Smooth muscle cell (in vitro differentiated cells): ENCODE measurements around the gene C1QA. TPM values are rescaled to one million over a fixed set of nuclear protein-coding genes. Genes with fewer than 3 reads are reported as not detected.

ENCODE experiments used
- DNase-seq: peaks from one replicate; lab custom pipeline; 2025; ENCODE audit not compliant: unreplicated experiment; lab: John Stamatoyannopoulos, UW
- H2AFZ ChIP-seq: fragments of 200-600 bp; sonication (generic); 2 replicates; pipeline ENCODE4 v1.6.0; 2016; ENCODE audit warnings: antibody characterized with exemption, low read depth, mild to moderate bottlenecking
- H3F3A ChIP-seq: fragments of 200-600 bp; sonication (generic); 2 replicates; pipeline ENCODE4 v1.6.0; 2017; ENCODE audit warnings: antibody characterized with exemption, low read depth
- H3K27ac ChIP-seq: fragments of 200-600 bp; sonication (generic); 2 replicates; pipeline ENCODE4 v1.5.1; 2016; ENCODE audit warnings: low read depth, mild to moderate bottlenecking
- H3K27me3 ChIP-seq: fragments of 200-600 bp; sonication (generic); 2 replicates; pipeline ENCODE4 v1.6.1; 2016; ENCODE audit warnings: low read depth, mild to moderate bottlenecking
- H3K36me3 ChIP-seq: fragments of 200-600 bp; sonication (generic); 2 replicates; pipeline ENCODE4 v1.5.1; 2016; ENCODE audit warnings: low read depth
- H3K4me1 ChIP-seq: fragments of 200-600 bp; sonication (generic); 2 replicates; pipeline ENCODE4 v1.5.1; 2016; ENCODE audit warnings: low read depth
- H3K4me2 ChIP-seq: fragments of 200-600 bp; sonication (generic); 2 replicates; pipeline ENCODE4 v1.6.0; 2016; ENCODE audit warnings: mild to moderate bottlenecking
- H3K4me3 ChIP-seq: fragments of 200-600 bp; sonication (generic); 2 replicates; pipeline ENCODE4 v1.5.1; 2016; ENCODE audit warnings: mild to moderate bottlenecking
- H3K79me2 ChIP-seq: fragments of 200-600 bp; sonication (generic); 2 replicates; pipeline ENCODE4 v1.6.0; 2016; ENCODE audit warnings: low read depth, mild to moderate bottlenecking
- H3K9ac ChIP-seq: fragments of 200-600 bp; sonication (generic); 2 replicates; pipeline ENCODE4 v1.6.0; 2016; ENCODE audit warnings: low read depth
- H3K9me3 ChIP-seq: fragments of 200-600 bp; sonication (generic); replicated peaks from 2 replicates; pipeline ENCODE4 v1.5.1; 2016; ENCODE audit warnings: low read depth
- H4K20me1 ChIP-seq: fragments of 200-600 bp; sonication (generic); 2 replicates; pipeline ENCODE4 v1.6.0; 2016; ENCODE audit warnings: low read depth
- CTCF ChIP-seq: fragments of 200-600 bp; sonication (generic); IDR thresholded peaks from 2 replicates; pipeline ENCODE4 v1.5.1; 2017; ENCODE audit warnings: borderline replicate concordance, mild to moderate bottlenecking, antibody characterized with exemption; ENCODE audit not compliant: insufficient read depth, poor library complexity, severe bottlenecking
- WGBS: methylation state at CpG from one replicate; pipeline ENCODE4 v1.1.7; 2016; ENCODE audit warnings: low lambda C conversion rate; 5-methylcytosine and 5-hydroxymethylcytosine counted together
- polyA plus RNA-seq: library from polyadenylated mRNA; unstranded; fragments of >200 nt; fragmentation: Nextera tagmentation; extraction: Ambion mirVana; gene quantifications from 2 replicates; pipeline ENCODE4 v1.2.1, GENCODE V29; 2016
- total RNA-seq: library from RNA; depleted of rRNA; stranded (reverse); fragments of >200 nt; gene quantifications from 2 replicates; pipeline ENCODE4 v1.2.3, GENCODE V29; 2014

The C1QA gene
- total and polyA plus RNA-seq, 2 experiments from 2014 or later, result not detected

- no peaks in the 10 kb centered on the region for H3K4me1 ChIP-seq
- H3K4me3 ChIP-seq, result no peak overlapping the region
- no peak for TF ChIP-seq CTCF
- no peaks in the 10 kb centered on the region for H3K9me3 ChIP-seq
- no peaks in the 10 kb centered on the region for H4K20me1 ChIP-seq
- H3K9ac ChIP-seq, result no peak overlapping the region
- no peak overlapping the region for H2AFZ ChIP-seq
- H3K27me3 ChIP-seq, result peaks cover 55% of the 10 kb centered on the region
- H3F3A ChIP-seq, result no peaks in the 10 kb centered on the region
- no peak overlapping the region for H3K27ac ChIP-seq
- no peaks in the 10 kb centered on the region for H3K36me3 ChIP-seq
- DNase-seq, result no peak
- no peak overlapping the region for H3K4me2 ChIP-seq
- 91% methylated on average over 15 of the region's 18 CpGs for WGBS
- H3K79me2 ChIP-seq, result no peaks in the 10 kb centered on the region
Observed at GRCh38 chr1:22602060-22602740, 34.2 kb upstream of the C1QA start.

- H3K36me3 ChIP-seq, result no peaks in the 10 kb centered on the region
- 55% methylated on average over 4 of the region's 4 CpGs for WGBS
Observed at GRCh38 chr1:22606161-22606560, 30.3 kb upstream of the C1QA start.

GRCh38 chr1:22607154-22607553 is 29.3 kb upstream of the C1QA start:
- Histone ChIP-seq H3K4me1 (no peaks in the 10 kb centered on the region), H3K79me2 (no peaks in the 10 kb centered on the region), H2AFZ (no peak overlapping the region), H3K27me3 (peaks cover 64% of the 10 kb centered on the region), H3K9me3 (no peaks in the 10 kb centered on the region), H3K27ac (no peak overlapping the region), H3K4me3 (no peak overlapping the region), H3F3A (no peaks in the 10 kb centered on the region), H3K36me3 (no peaks in the 10 kb centered on the region), H4K20me1 (no peaks in the 10 kb centered on the region), H3K9ac (no peak overlapping the region), H3K4me2 (no peak overlapping the region)
- 22% methylated on average over 9 of the region's 10 CpGs for WGBS
- no peak for TF ChIP-seq CTCF
- DNase-seq, result no peak

More at GRCh38 chr1:22606161-22606560, 30.3 kb upstream of the C1QA start:
- Histone ChIP-seq H3K27me3 (peaks cover 64% of the 10 kb centered on the region), H3F3A (no peaks in the 10 kb centered on the region), H3K4me1 (no peaks in the 10 kb centered on the region), H3K4me2 (no peak overlapping the region), H4K20me1 (no peaks in the 10 kb centered on the region), H2AFZ (no peak overlapping the region), H3K79me2 (no peaks in the 10 kb centered on the region), H3K9me3 (no peaks in the 10 kb centered on the region), H3K4me3 (no peak overlapping the region), H3K27ac (no peak overlapping the region), H3K9ac (no peak overlapping the region)
- no peak for DNase-seq
- TF ChIP-seq CTCF, result no peak

- Histone ChIP-seq H3K4me3 (no peak overlapping the region), H3K27ac (no peak overlapping the region), H3K4me2 (no peak overlapping the region), H3K9me3 (no peaks in the 10 kb centered on the region), H3F3A (no peaks in the 10 kb centered on the region), H3K79me2 (no peaks in the 10 kb centered on the region), H3K27me3 (peaks cover 64% of the 10 kb centered on the region), H4K20me1 (no peaks in the 10 kb centered on the region), H3K36me3 (no peaks in the 10 kb centered on the region), H2AFZ (no peak overlapping the region), H3K9ac (no peak overlapping the region), H3K4me1 (no peaks in the 10 kb centered on the region)
- WGBS, result 61% methylated on average over 3 of the region's 3 CpGs
- TF ChIP-seq CTCF, result no peak
- DNase-seq, result no peak
Observed at GRCh38 chr1:22608361-22608760, 28.1 kb upstream of the C1QA start.
